CD4-positive, CD25-positive, alpha-beta regulatory T cell (primary cell): ENCODE data around the gene TMEM154. TPM values are rescaled to one million over a fixed set of nuclear protein-coding genes. Genes with fewer than 3 reads are reported as not detected.

Experiments
- ATAC-seq, 2 donors: fragments of 150-1000 bp; cut with Tn5 transposase; one replicate each; pipeline ENCODE4 v1.10.0; 2021; ENCODE audit warnings: low read depth in 2 of 2, moderate number of reproducible peaks in 2 of 2, moderate library complexity in 1 of 2
- DNase-seq, 3 donors: peaks; one replicate each; pipeline versions ENCODE4 v3.0.0 to v3.0.0-alpha.2; 2012 to 2022; ENCODE audit warnings: mixed read lengths in 1 of 3
- H3K27ac ChIP-seq: one replicate; pipeline ENCODE4 v1.7.0; 2013; ENCODE audit warnings: mild to moderate bottlenecking, low read length; ENCODE audit not compliant: insufficient read depth, poor library complexity, severe bottlenecking
- H3K27me3 ChIP-seq: one replicate; pipeline ENCODE4 v1.7.0; 2013; ENCODE audit warnings: low read length; ENCODE audit not compliant: control insufficient read depth, insufficient read depth
- H3K36me3 ChIP-seq: one replicate; pipeline ENCODE4 v1.7.0; 2013; ENCODE audit warnings: mild to moderate bottlenecking, low read length, moderate library complexity; ENCODE audit not compliant: control insufficient read depth, insufficient read depth
- H3K4me1 ChIP-seq: 2 replicates; pipeline ENCODE4 v1.7.0; 2013; ENCODE audit warnings: mild to moderate bottlenecking, low read length; ENCODE audit not compliant: insufficient read depth, control insufficient read depth, poor library complexity, severe bottlenecking
- H3K4me3 ChIP-seq: one replicate; pipeline ENCODE4 v1.7.0; 2013; ENCODE audit warnings: low read depth, mild to moderate bottlenecking, low read length, moderate library complexity
- H3K9me3 ChIP-seq, 2 experiments: 1 replicate in 1 of 2; 2 replicates in 1 of 2; pipeline ENCODE4 v1.7.0; 2013; ENCODE audit warnings: low read length in 2 of 2, mild to moderate bottlenecking in 1 of 2, moderate library complexity in 1 of 2; ENCODE audit not compliant: control insufficient read depth in 2 of 2
- H3K27ac Mint-ChIP-seq, 3 donors: one replicate each; pipeline ENCODE4 v1.8.0; 2020 to 2022; ENCODE audit warnings: mild to moderate bottlenecking in 3 of 3, mixed read lengths in 3 of 3, moderate library complexity in 2 of 3
- H3K27me3 Mint-ChIP-seq: one replicate; pipeline ENCODE4 v1.8.0; 2022; ENCODE audit warnings: mild to moderate bottlenecking, mixed read lengths
- H3K36me3 Mint-ChIP-seq: one replicate; pipeline ENCODE4 v1.8.0; 2020; ENCODE audit warnings: mixed read lengths
- H3K4me1 Mint-ChIP-seq, 4 donors: one replicate each; pipeline ENCODE4 v1.8.0; 2020 to 2022; ENCODE audit warnings: mixed read lengths in 4 of 4, mild to moderate bottlenecking in 1 of 4
- H3K4me3 Mint-ChIP-seq, 4 donors: one replicate each; pipeline ENCODE4 v1.8.0; 2020 to 2022; ENCODE audit warnings: mild to moderate bottlenecking in 4 of 4, mixed read lengths in 4 of 4, moderate library complexity in 3 of 4
- H3K9me3 Mint-ChIP-seq, 7 donors: one replicate each; pipeline ENCODE4 v1.8.0; 2020 to 2022; ENCODE audit warnings: mixed read lengths in 7 of 7, mild to moderate bottlenecking in 3 of 7, moderate library complexity in 2 of 7
- polyA plus RNA-seq, 4 donors: library from polyadenylated mRNA; unstranded; fragments of 300-500 nt; fragmentation: Illumina TruSeq; gene quantifications; one replicate each; pipeline ENCODE4 v1.2.3, GENCODE V29; 2021
- total RNA-seq: library from RNA; stranded (reverse); gene quantifications from one replicate; pipeline ENCODE4 v1.2.3, GENCODE V29; 2022

The TMEM154 gene
- total and polyA plus RNA-seq, 5 donors from 2014 or later: 36.3 to 62.4 (median 55.2) TPM

- Histone ChIP-seq H3K27ac (no peak overlapping the region), H3K4me1 (peaks cover 18% of the 10 kb centered on the region), H3K27me3 (no peaks in the 10 kb centered on the region), H3K4me3 (no peak overlapping the region), H3K9me3 (no peaks in the 10 kb centered on the region), H3K36me3 (no peaks in the 10 kb centered on the region)
- no peak for ATAC-seq
- H3K4me3 Mint-ChIP-seq: no peak overlapping the region
- H3K9me3 Mint-ChIP-seq: peaks cover 0 to 2% (median 0%) of the 10 kb centered on the region in 7 donors
- H3K27ac Mint-ChIP-seq: no peak overlapping the region
- peaks cover 1% of the 10 kb centered on the region for H3K27me3 Mint-ChIP-seq
- H3K4me1 Mint-ChIP-seq: peaks cover 7 to 17% (median 14%) of the 10 kb centered on the region in 4 donors
- no peaks in the 10 kb centered on the region for H3K36me3 Mint-ChIP-seq
- DNase-seq: no peak
Observed at GRCh38 chr4:152693871-152694270, 14.1 kb upstream of the TMEM154 start.

GRCh38 chr4:152691761-152692160 lies 12.0 kb upstream of the TMEM154 start:
- H3K27ac Mint-ChIP-seq: no peak overlapping the region
- H3K36me3 ChIP-seq: no peaks in the 10 kb centered on the region
- H3K9me3 ChIP-seq: no peaks in the 10 kb centered on the region
- H3K4me1 Mint-ChIP-seq: peaks cover 1 to 6% (median 2%) of the 10 kb centered on the region in 4 donors
- peaks cover 4% of the 10 kb centered on the region for H3K4me1 ChIP-seq
- H3K4me3 ChIP-seq: no peak overlapping the region
- ATAC-seq (no peak), DNase-seq (no peak)
- peaks cover 0 to 2% (median 0%) of the 10 kb centered on the region in 7 donors for H3K9me3 Mint-ChIP-seq
- H3K27ac ChIP-seq: no peak overlapping the region
- no peak overlapping the region for H3K4me3 Mint-ChIP-seq
- no peaks in the 10 kb centered on the region for H3K27me3 ChIP-seq
- H3K27me3 Mint-ChIP-seq: peaks cover 10% of the 10 kb centered on the region
- H3K36me3 Mint-ChIP-seq: no peaks in the 10 kb centered on the region

DNA sequence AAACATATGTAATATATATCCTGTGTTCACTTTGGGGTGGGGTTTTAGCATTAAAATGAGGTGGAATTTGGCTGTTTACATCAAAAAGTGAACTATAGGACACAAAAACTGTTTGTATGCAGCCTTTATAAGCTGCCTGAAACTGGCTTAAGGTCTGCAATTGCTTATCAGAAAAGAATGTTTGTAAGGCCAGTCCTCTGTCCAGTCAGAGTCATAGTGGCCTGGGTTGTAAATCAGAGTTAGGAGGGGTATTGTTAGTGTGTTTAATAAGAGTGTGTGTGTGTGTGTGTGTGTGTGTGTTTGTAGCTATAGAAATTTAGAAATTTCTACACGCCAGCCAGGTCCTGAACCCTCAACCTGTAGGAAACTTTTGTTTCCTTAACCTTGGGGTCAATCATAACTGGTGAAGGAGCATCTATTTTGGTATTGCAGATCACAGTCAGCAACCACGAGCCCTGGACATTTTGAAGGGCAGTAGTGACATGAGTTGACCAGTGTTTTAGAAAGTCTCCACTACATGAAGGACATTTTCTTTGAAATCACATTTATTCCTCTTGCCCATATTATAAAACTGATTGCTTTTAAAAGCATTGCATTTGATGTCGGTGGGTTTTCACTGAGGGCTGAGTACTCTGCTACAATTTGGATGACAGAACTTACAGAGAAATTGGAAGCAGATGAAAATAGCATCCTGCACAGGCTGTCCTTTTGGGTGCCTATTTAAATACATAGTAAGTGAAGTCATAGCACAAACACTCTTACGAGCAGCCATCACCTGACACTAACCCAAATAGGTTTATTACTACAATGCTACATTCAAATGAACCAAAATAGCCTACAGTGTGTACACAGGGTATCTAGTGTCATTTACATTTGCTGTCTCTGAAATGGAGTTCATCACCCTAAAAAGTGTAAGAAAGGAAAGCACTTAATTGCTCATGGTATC lies 11.2 kb upstream of the TMEM154 start:
- Histone ChIP-seq H3K4me1 (no peaks in the 10 kb centered on the region), H3K36me3 (no peaks in the 10 kb centered on the region), H3K9me3 (no peaks in the 10 kb centered on the region), H3K27me3 (no peaks in the 10 kb centered on the region), H3K27ac (no peak overlapping the region), H3K4me3 (no peak overlapping the region)
- Mint-ChIP-seq H3K4me3 (no peak overlapping the region), H3K27me3 (peaks cover 10% of the 10 kb centered on the region), H3K9me3 (peaks cover 0 to 2% (median 0%) of the 10 kb centered on the region in 7 donors), H3K27ac (no peak overlapping the region), H3K36me3 (no peaks in the 10 kb centered on the region), H3K4me1 (peaks cover 0 to 2% (median 0%) of the 10 kb centered on the region in 4 donors)
- DNase-seq (no peak), ATAC-seq (no peak)

GRCh38 chr4:152689615-152690501 lies 10.1 kb upstream of the TMEM154 start:
- H3K9me3 ChIP-seq: no peaks in the 10 kb centered on the region
- H3K4me3 ChIP-seq: no peak overlapping the region
- DNase-seq (no peak), ATAC-seq (no peak)
- H3K4me1 Mint-ChIP-seq: no peaks in the 10 kb centered on the region
- no peaks in the 10 kb centered on the region for H3K36me3 Mint-ChIP-seq
- no peak overlapping the region for H3K27ac Mint-ChIP-seq
- no peak overlapping the region for H3K27ac ChIP-seq
- peaks cover 10% of the 10 kb centered on the region for H3K27me3 Mint-ChIP-seq
- no peak overlapping the region for H3K4me3 Mint-ChIP-seq
- no peaks in the 10 kb centered on the region for H3K36me3 ChIP-seq
- H3K9me3 Mint-ChIP-seq: peaks cover 0 to 2% (median 0%) of the 10 kb centered on the region in 7 donors
- H3K4me1 ChIP-seq: no peaks in the 10 kb centered on the region
- H3K27me3 ChIP-seq: no peaks in the 10 kb centered on the region

GRCh38 chr4:152687974-152688599 lies 8.3 kb upstream of the TMEM154 start:
- Histone ChIP-seq H3K27ac (no peak overlapping the region), H3K27me3 (no peaks in the 10 kb centered on the region), H3K36me3 (no peaks in the 10 kb centered on the region), H3K4me3 (no peak overlapping the region), H3K9me3 (no peaks in the 10 kb centered on the region), H3K4me1 (no peaks in the 10 kb centered on the region)
- H3K4me3 Mint-ChIP-seq: no peak overlapping the region
- peaks cover 14% of the 10 kb centered on the region for H3K27me3 Mint-ChIP-seq
- DNase-seq: no peak
- H3K36me3 Mint-ChIP-seq: no peaks in the 10 kb centered on the region
- peaks cover 0 to 4% (median 0%) of the 10 kb centered on the region in 4 donors for H3K4me1 Mint-ChIP-seq
- no peak for ATAC-seq
- no peak overlapping the region for H3K27ac Mint-ChIP-seq
- H3K9me3 Mint-ChIP-seq: peaks cover 0 to 2% (median 0%) of the 10 kb centered on the region in 7 donors

DNA sequence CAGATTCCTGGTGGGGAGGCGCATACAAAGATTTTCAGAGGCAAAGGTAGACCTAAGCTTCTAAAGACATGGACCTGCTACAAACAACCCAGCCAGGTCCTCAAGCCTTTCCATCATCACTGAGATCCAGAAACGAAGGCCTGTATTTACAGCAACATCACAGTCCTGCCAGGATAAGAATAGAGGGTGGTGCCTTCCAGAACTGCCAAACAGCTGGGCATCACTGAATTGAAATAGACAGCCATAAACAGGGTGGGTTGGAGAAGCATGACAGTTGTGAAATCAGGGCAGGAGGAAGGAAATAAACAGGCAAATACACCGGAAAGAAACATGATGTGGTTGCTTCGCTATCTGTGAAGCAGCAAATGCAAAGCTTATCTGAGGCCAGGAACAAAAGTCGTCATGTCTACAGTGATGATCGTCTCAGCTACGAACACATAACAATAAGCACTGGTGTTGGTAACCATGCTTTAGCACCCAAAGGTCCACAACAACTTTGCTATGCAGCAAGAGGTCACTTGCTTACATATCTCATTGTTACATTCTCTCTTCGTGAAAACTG lies 6.7 kb upstream of the TMEM154 start:
- no peak for DNase-seq
- H3K9me3 ChIP-seq: no peaks in the 10 kb centered on the region
- H3K27me3 Mint-ChIP-seq: peaks cover 14% of the 10 kb centered on the region
- ATAC-seq: no peak
- no peaks in the 10 kb centered on the region for H3K4me1 ChIP-seq
- H3K27ac Mint-ChIP-seq: no peak overlapping the region
- no peaks in the 10 kb centered on the region for H3K36me3 Mint-ChIP-seq
- peaks cover 0 to 4% (median 0%) of the 10 kb centered on the region in 4 donors for H3K4me1 Mint-ChIP-seq
- H3K4me3 Mint-ChIP-seq: no peak overlapping the region
- no peak overlapping the region for H3K27ac ChIP-seq
- H3K9me3 Mint-ChIP-seq: peaks cover 0 to 2% (median 0%) of the 10 kb centered on the region in 7 donors
- H3K4me3 ChIP-seq: no peak overlapping the region
- H3K27me3 ChIP-seq: no peaks in the 10 kb centered on the region
- no peaks in the 10 kb centered on the region for H3K36me3 ChIP-seq

DNA sequence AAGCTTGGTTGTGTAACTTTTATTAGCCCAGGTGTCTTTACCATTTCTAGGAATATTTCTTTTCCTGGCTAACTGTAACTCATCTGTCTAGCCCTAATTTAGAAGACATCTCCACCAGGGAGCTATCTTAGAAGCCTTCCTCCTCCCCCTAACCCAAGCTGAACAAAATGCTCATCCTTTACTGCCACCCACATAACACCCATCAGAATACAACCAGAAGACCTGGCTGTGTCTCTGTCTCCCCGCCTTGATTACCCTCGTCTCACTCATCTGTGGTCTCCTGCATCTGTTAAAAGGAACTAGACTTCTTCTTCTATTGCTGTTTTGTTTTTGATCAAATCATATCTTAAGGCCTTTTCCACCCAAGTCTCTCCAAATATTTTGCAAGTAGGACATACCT lies 4.8 kb upstream of the TMEM154 start:
- Mint-ChIP-seq H3K9me3 (peaks cover 0 to 2% (median 0%) of the 10 kb centered on the region in 7 donors), H3K27me3 (peaks cover 14% of the 10 kb centered on the region), H3K36me3 (no peaks in the 10 kb centered on the region), H3K27ac (peak overlapping the region in 1 of 3 donors; percentile 6), H3K4me1 (peaks cover under 1 to 17% (median 13%) of the 10 kb centered on the region in 4 donors), H3K4me3 (no peak overlapping the region)
- ATAC-seq: no peak
- H3K36me3 ChIP-seq: no peaks in the 10 kb centered on the region
- H3K4me3 ChIP-seq: no peak overlapping the region
- H3K9me3 ChIP-seq: no peaks in the 10 kb centered on the region
- H3K27me3 ChIP-seq: no peaks in the 10 kb centered on the region
- H3K27ac ChIP-seq: no peak overlapping the region
- DNase-seq: no peak
- peaks cover 11% of the 10 kb centered on the region for H3K4me1 ChIP-seq
